ENCODE measurements around the gene DNPEP. TPM values are rescaled to one million over a fixed set of nuclear protein-coding genes. Genes with fewer than 3 reads are reported as not detected.
"Not testable (repeated sequence)": the region's sequence is repeated elsewhere in the genome, so short reads cannot be mapped to it uniquely, and the experiment has no call there.

DNPEP gene
- total RNA-seq, 1 donor from 2014 or later = 124 TPM

GRCh38 chr2:219415580-219416234 is 28.0 kb upstream of the DNPEP start:
- Mint-ChIP-seq H3K27me3 (ENCODE audit: insufficient read depth) (peaks cover 34% of the 10 kb centered on the region), H3K4me1 (ENCODE audit: low read depth) (no peaks in the 10 kb centered on the region), H3K36me3 (ENCODE audit: low read depth) (no peaks in the 10 kb centered on the region), H3K9me3 (no peaks in the 10 kb centered on the region), H3K4me3 (no peak overlapping the region), H3K27ac (no peak overlapping the region)
- intact Hi-C loops (cut with micrococcal nuclease) = no loop called here
- DNase-seq (ENCODE audit: low spot score) = no peak

- Mint-ChIP-seq H3K27me3 (ENCODE audit: insufficient read depth) (peaks cover 34% of the 10 kb centered on the region), H3K4me1 (ENCODE audit: low read depth) (no peaks in the 10 kb centered on the region), H3K36me3 (ENCODE audit: low read depth) (no peaks in the 10 kb centered on the region), H3K27ac (no peak overlapping the region), H3K4me3 (no peak overlapping the region), H3K9me3 (no peaks in the 10 kb centered on the region)
- intact Hi-C loops (cut with micrococcal nuclease) = no loop called here
- no peak for DNase-seq (ENCODE audit: low spot score)
Observed at GRCh38 chr2:219414857-219415256, 27.1 kb upstream of the DNPEP start.

- H3K9me3 Mint-ChIP-seq = no peaks in the 10 kb centered on the region
- H3K27me3 Mint-ChIP-seq (ENCODE audit: insufficient read depth) = peaks cover 27% of the 10 kb centered on the region
- DNase-seq (ENCODE audit: low spot score) = no peak
- H3K27ac Mint-ChIP-seq = no peak overlapping the region
- intact Hi-C loops (cut with micrococcal nuclease) = no loop called here
- no peak overlapping the region for H3K4me3 Mint-ChIP-seq
- H3K4me1 Mint-ChIP-seq (ENCODE audit: low read depth) = no peaks in the 10 kb centered on the region
- H3K36me3 Mint-ChIP-seq (ENCODE audit: low read depth) = no peaks in the 10 kb centered on the region
Observed at GRCh38 chr2:219410390-219410789, 22.7 kb upstream of the DNPEP start.

GRCh38 chr2:219409619-219410018 is 21.9 kb upstream of the DNPEP start:
- Mint-ChIP-seq H3K27me3 (ENCODE audit: insufficient read depth) (peaks cover 25% of the 10 kb centered on the region), H3K27ac (no peak overlapping the region), H3K4me1 (ENCODE audit: low read depth) (no peaks in the 10 kb centered on the region), H3K36me3 (ENCODE audit: low read depth) (no peaks in the 10 kb centered on the region), H3K9me3 (no peaks in the 10 kb centered on the region), H3K4me3 (no peak overlapping the region)
- DNase-seq (ENCODE audit: low spot score) = no peak
- intact Hi-C loops (cut with micrococcal nuclease) = no loop called here

GRCh38 chr2:219408631-219409030 is 20.9 kb upstream of the DNPEP start:
- DNase-seq (ENCODE audit: low spot score) = no peak
- H3K27me3 Mint-ChIP-seq (ENCODE audit: insufficient read depth) = peaks cover 24% of the 10 kb centered on the region
- intact Hi-C loops (cut with micrococcal nuclease) = no loop called here
- H3K9me3 Mint-ChIP-seq = no peaks in the 10 kb centered on the region
- no peak overlapping the region for H3K27ac Mint-ChIP-seq
- no peaks in the 10 kb centered on the region for H3K4me1 Mint-ChIP-seq (ENCODE audit: low read depth)
- no peak overlapping the region for H3K4me3 Mint-ChIP-seq
- no peaks in the 10 kb centered on the region for H3K36me3 Mint-ChIP-seq (ENCODE audit: low read depth)

GRCh38 chr2:219408204-219408603 is 20.5 kb upstream of the DNPEP start:
- Mint-ChIP-seq H3K27me3 (ENCODE audit: insufficient read depth) (peaks cover 24% of the 10 kb centered on the region), H3K4me3 (no peak overlapping the region), H3K36me3 (ENCODE audit: low read depth) (no peaks in the 10 kb centered on the region), H3K27ac (no peak overlapping the region), H3K4me1 (ENCODE audit: low read depth) (no peaks in the 10 kb centered on the region), H3K9me3 (no peaks in the 10 kb centered on the region)
- DNase-seq (ENCODE audit: low spot score) = no peak
- intact Hi-C loops (cut with micrococcal nuclease) = no loop called here

- DNase-seq (ENCODE audit: low spot score); H3K36me3 Mint-ChIP-seq (ENCODE audit: low read depth); intact Hi-C loops (cut with micrococcal nuclease); H3K27ac Mint-ChIP-seq; H3K4me1 Mint-ChIP-seq (ENCODE audit: low read depth); H3K9me3 Mint-ChIP-seq; H3K4me3 Mint-ChIP-seq: not testable (repeated sequence)
- H3K27me3 Mint-ChIP-seq (ENCODE audit: insufficient read depth) = peaks cover 19% of the 10 kb centered on the region
Observed at GRCh38 chr2:219407343-219407742, 19.6 kb upstream of the DNPEP start.

- Mint-ChIP-seq H3K27me3 (ENCODE audit: insufficient read depth) (peaks cover 22% of the 10 kb centered on the region), H3K4me1 (ENCODE audit: low read depth) (no peaks in the 10 kb centered on the region), H3K9me3 (no peaks in the 10 kb centered on the region), H3K4me3 (no peak overlapping the region), H3K36me3 (ENCODE audit: low read depth) (no peaks in the 10 kb centered on the region), H3K27ac (no peak overlapping the region)
- intact Hi-C loops (cut with micrococcal nuclease) = no loop called here
- DNase-seq (ENCODE audit: low spot score) = no peak
Observed at GRCh38 chr2:219406861-219407230, 19.1 kb upstream of the DNPEP start.

GRCh38 chr2:219405958-219406860 is 18.5 kb upstream of the DNPEP start:
- Mint-ChIP-seq H3K9me3 (no peaks in the 10 kb centered on the region), H3K4me3 (no peak overlapping the region), H3K4me1 (ENCODE audit: low read depth) (no peaks in the 10 kb centered on the region), H3K36me3 (ENCODE audit: low read depth) (no peaks in the 10 kb centered on the region), H3K27me3 (ENCODE audit: insufficient read depth) (peaks cover 22% of the 10 kb centered on the region), H3K27ac (no peak overlapping the region)
- intact Hi-C loops (cut with micrococcal nuclease) = no loop called here
- DNase-seq (ENCODE audit: low spot score) = no peak

GRCh38 chr2:219405451-219405850 is 17.7 kb upstream of the DNPEP start:
- Mint-ChIP-seq H3K27me3 (ENCODE audit: insufficient read depth) (peaks cover 22% of the 10 kb centered on the region), H3K27ac (no peak overlapping the region), H3K9me3 (no peaks in the 10 kb centered on the region), H3K36me3 (ENCODE audit: low read depth) (no peaks in the 10 kb centered on the region), H3K4me3 (no peak overlapping the region), H3K4me1 (ENCODE audit: low read depth) (no peaks in the 10 kb centered on the region)
- no peak for DNase-seq (ENCODE audit: low spot score)
- intact Hi-C loops (cut with micrococcal nuclease) = no loop called here

- H3K27me3 Mint-ChIP-seq (ENCODE audit: insufficient read depth) = peaks cover 20% of the 10 kb centered on the region
- H3K36me3 Mint-ChIP-seq (ENCODE audit: low read depth) = no peaks in the 10 kb centered on the region
- no peaks in the 10 kb centered on the region for H3K9me3 Mint-ChIP-seq
- H3K27ac Mint-ChIP-seq = no peak overlapping the region
- DNase-seq (ENCODE audit: low spot score) = no peak
- no peak overlapping the region for H3K4me3 Mint-ChIP-seq
- H3K4me1 Mint-ChIP-seq (ENCODE audit: low read depth) = no peaks in the 10 kb centered on the region
- intact Hi-C loops (cut with micrococcal nuclease) = no loop called here
Observed at GRCh38 chr2:219404954-219405353, 17.2 kb upstream of the DNPEP start.

- intact Hi-C loops (cut with micrococcal nuclease) = no loop called here
- Mint-ChIP-seq H3K36me3 (ENCODE audit: low read depth) (no peaks in the 10 kb centered on the region), H3K9me3 (no peaks in the 10 kb centered on the region), H3K27ac (no peak overlapping the region), H3K4me1 (ENCODE audit: low read depth) (no peaks in the 10 kb centered on the region), H3K4me3 (no peak overlapping the region), H3K27me3 (ENCODE audit: insufficient read depth) (peaks cover 17% of the 10 kb centered on the region)
- no peak for DNase-seq (ENCODE audit: low spot score)
Observed at GRCh38 chr2:219404291-219404910, 16.7 kb upstream of the DNPEP start.

GRCh38 chr2:219403861-219404260 is 16.1 kb upstream of the DNPEP start:
- DNase-seq (ENCODE audit: low spot score) = no peak
- Mint-ChIP-seq H3K4me1 (ENCODE audit: low read depth) (no peaks in the 10 kb centered on the region), H3K27me3 (ENCODE audit: insufficient read depth) (peaks cover 17% of the 10 kb centered on the region), H3K4me3 (no peak overlapping the region), H3K9me3 (no peaks in the 10 kb centered on the region), H3K27ac (no peak overlapping the region), H3K36me3 (ENCODE audit: low read depth) (no peaks in the 10 kb centered on the region)
- intact Hi-C loops (cut with micrococcal nuclease) = loop anchor here (1.0 kb wide), 4 partner anchors 30 to 238 kb away; partner anchors contain the start of genes GMPPA and SPEG
